GM19463 (cell line): ENCODE data around the gene DNAH5.
"Not testable (repeated sequence)": the region's sequence is repeated elsewhere in the genome, so short reads cannot be mapped to it uniquely, and the experiment has no call there.

Experiments
- ATAC-seq: cut with Tn5 transposase; IDR thresholded peaks from one replicate; pipeline ENCODE4 v1.9.1; 2021; ENCODE audit warnings: mild to moderate bottlenecking, moderate library complexity; ENCODE audit not compliant: unreplicated experiment

The DNAH5 gene, protein sequence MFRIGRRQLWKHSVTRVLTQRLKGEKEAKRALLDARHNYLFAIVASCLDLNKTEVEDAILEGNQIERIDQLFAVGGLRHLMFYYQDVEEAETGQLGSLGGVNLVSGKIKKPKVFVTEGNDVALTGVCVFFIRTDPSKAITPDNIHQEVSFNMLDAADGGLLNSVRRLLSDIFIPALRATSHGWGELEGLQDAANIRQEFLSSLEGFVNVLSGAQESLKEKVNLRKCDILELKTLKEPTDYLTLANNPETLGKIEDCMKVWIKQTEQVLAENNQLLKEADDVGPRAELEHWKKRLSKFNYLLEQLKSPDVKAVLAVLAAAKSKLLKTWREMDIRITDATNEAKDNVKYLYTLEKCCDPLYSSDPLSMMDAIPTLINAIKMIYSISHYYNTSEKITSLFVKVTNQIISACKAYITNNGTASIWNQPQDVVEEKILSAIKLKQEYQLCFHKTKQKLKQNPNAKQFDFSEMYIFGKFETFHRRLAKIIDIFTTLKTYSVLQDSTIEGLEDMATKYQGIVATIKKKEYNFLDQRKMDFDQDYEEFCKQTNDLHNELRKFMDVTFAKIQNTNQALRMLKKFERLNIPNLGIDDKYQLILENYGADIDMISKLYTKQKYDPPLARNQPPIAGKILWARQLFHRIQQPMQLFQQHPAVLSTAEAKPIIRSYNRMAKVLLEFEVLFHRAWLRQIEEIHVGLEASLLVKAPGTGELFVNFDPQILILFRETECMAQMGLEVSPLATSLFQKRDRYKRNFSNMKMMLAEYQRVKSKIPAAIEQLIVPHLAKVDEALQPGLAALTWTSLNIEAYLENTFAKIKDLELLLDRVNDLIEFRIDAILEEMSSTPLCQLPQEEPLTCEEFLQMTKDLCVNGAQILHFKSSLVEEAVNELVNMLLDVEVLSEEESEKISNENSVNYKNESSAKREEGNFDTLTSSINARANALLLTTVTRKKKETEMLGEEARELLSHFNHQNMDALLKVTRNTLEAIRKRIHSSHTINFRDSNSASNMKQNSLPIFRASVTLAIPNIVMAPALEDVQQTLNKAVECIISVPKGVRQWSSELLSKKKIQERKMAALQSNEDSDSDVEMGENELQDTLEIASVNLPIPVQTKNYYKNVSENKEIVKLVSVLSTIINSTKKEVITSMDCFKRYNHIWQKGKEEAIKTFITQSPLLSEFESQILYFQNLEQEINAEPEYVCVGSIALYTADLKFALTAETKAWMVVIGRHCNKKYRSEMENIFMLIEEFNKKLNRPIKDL (N-terminal part only)

DNA sequence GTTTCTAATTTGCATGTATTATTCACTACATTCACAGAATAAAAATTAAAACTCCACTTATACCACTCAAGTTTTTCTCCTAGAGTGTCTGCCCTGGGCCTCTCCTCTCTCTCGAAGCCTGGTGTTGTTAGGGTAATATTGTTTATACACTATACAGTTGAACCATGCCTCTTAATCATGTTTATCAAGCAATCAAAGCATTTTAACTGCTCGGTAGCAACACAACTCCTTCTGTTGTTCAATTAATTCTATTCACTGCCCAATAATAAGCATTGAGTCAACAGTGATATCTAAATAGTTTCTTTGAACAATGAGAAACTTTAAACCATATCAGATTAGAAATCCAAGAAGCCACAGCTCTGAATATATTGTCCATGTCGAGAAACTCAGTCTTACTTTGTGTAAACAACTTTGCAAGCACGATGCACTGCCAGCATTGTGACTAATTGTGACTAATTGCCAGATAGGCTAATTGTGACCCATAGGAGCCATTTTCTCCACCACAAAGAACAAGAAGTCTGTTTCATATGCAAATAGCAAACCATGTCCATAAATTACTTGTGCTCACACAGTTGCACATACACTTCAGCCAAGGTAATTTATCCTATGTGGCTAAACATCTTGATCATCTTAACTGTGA lies at the start of gene DNAH5:
DNAH5 (minus strand) TSS at position 129 of the 640 bp plus-strand sequence. CDS start 250 bp downstream, outside the sequence.
- ATAC-seq = no peak

DNA sequence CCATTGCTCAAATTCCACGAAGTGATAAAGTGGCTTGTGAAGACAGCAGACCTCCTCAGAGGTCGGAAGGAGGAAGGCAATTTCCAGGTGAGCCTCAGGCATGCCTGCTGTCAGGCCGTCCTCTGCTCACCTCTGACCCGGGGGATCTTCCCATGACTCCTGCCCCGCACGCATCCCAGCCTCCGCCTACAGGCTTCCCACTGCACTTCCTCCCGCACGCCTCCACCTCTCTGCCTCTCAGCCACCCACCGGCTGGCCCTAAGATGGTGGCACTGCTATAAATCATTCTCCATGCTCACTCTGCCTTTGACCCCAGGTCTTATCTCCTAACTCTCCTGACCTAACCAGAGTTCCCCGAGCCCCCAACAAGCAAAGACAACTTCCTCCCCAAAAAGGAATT lies 49.4 kb upstream of the DNAH5 start:
- no peak for ATAC-seq

DNA sequence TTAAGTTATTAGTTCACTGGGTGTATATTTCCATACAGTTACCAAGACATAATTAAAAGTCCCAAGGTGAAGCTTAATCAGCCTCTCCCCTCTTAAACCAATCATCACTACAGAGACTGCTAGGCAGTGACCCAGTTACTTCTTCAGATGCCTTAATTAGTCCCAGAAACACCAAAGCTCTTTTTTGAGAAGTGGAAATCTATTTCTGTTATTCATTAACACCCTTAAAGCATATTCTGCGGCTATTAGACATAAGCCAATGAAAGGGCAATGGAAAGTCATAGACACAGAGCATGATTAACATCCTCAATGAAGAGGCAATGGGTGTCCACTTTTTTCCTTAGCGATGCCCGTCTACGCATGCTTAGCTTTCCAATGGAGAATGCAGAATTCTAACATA lies 48.3 kb upstream of the DNAH5 start:
- peak; percentile 68 for ATAC-seq

DNA sequence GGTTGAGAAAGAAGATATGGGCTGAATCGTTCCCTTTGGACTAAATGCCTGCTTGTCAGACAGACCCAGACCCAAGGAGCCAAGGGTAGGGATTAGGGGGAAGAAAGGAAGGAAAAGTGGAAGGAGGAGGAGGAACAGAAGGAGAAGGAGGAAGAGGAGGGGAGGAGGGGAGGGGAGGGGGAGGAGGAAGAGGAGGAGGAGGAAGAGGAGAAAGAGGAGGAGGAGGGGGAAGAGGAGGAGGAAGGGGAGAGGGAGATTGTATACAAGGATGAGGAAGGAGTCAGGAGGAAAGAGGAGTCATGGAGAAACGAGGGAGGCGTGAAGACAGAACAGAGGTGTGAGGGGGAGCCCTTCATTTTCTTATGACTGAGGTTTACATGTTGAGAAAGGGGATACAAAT lies 46.9 kb upstream of the DNAH5 start:
- no peak for ATAC-seq

DNA sequence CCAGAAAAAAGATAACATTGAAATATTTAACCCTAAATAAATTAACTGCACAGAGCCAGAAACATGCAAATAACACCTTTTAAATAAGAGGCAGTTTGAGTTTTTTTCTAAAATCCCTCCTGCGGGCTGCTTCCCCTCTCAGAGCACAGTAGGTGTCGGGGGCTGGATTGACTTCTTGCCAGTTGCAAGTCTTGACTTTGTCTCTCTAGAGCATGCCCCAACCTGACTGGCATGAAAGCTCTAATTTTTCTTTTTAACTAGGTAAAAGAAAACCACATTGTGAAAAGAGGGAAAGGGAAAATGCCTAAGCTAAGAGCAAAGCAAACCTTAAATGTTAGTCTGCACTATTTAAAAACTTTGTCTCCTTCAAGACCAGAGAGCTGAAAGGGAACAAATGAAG lies 46.4 kb upstream of the DNAH5 start:
- no peak for ATAC-seq

DNA sequence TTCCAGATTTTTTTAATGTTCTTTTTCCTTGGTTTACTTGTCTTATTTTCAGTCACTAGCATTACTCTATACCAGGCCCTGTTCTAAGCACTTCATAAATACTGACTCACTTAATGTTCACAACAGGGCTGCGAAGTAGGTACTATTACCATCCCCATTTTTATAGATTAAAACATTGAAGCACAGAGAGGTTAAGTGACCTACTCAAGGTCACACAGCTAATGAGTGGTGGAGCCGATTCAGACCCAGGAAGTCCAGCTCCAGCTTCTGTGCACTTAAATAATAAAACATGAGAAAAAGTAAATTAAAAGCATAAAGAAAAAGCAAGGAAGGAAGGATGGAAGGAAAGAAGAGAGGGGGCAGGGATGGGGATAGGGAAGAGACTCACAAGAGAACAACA lies 45.3 kb upstream of the DNAH5 start:
- ATAC-seq = no peak

DNA sequence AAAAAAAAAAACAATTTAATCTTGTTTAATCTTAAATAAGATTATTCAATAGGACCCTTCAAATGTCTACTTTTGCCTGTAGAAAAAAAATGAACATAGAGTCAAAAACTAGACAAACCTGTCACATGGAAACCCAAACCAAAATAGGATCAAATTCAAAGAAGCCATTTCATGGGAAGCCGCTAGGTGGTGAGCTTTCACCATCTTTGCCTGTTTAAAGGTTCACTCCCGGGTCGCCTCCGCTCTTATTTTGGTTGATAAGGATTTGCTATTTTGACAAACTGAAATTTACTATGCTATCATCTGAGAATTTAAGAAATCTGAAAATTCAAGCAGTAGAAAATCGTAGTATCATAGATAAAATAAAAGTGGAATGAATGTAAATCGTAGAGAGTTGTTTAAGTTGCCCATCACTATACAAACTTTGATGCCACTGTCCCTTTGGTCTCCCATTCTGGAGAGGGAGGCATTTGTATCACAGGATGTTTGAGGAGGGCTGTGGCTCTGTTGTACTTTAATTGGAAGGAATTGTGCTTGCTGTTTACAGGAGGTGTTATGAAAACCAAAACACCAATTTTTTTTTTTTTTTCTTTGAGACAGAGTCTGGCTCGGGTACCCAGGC lies 43.5 kb upstream of the DNAH5 start:
- peak; percentile 53 for ATAC-seq

DNA sequence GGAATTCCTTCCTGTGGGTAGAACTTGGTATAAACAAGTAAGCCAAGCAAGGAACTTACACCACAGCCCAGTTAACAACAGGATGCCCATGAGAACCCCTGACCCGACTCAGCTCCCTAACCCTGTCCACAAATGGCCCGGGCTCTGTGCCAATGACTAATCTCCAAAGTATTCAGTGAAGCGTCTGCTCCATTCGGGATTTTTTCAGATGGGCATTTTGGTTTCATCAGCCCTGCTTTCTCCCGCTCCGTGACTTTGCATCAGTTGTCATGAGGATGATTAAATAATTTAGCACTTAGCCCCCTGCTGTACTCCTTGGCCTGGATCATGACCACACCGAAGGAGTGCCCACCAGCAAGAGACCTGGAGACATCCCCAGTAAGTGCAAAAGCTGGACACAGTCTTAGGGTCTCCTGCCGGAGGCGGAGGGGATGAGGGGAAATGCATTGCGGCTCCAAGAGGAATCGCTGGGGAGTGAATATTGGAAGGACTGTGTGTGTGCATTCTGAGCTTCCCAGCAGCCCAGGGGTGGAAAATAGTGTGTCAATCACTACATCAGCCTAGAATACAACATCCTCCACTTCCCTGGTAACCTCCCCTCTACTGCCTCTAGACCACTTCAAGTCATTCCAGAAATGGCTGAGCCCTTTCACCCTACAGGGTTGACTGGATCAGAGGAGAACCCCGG lies 41.4 kb upstream of the DNAH5 start:
- no peak for ATAC-seq

DNA sequence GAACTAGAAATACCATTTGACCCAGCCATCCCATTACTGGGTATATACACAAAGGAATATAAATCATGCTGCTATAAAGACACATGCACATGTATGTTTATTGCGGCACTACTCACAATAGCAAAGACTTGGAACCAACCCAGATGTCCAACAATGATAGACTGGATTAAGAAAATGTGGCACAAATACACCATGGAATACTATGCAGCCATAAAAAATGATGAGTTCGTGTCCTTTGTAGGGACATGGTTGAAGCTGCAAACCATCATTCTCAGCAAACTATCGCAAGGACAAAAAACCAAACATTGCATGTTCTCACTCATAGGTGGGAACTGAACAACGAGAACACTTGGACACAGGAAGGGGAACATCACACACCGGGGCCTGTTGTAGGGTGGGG lies 40.4 kb upstream of the DNAH5 start:
- not testable (repeated sequence) for ATAC-seq

DNA sequence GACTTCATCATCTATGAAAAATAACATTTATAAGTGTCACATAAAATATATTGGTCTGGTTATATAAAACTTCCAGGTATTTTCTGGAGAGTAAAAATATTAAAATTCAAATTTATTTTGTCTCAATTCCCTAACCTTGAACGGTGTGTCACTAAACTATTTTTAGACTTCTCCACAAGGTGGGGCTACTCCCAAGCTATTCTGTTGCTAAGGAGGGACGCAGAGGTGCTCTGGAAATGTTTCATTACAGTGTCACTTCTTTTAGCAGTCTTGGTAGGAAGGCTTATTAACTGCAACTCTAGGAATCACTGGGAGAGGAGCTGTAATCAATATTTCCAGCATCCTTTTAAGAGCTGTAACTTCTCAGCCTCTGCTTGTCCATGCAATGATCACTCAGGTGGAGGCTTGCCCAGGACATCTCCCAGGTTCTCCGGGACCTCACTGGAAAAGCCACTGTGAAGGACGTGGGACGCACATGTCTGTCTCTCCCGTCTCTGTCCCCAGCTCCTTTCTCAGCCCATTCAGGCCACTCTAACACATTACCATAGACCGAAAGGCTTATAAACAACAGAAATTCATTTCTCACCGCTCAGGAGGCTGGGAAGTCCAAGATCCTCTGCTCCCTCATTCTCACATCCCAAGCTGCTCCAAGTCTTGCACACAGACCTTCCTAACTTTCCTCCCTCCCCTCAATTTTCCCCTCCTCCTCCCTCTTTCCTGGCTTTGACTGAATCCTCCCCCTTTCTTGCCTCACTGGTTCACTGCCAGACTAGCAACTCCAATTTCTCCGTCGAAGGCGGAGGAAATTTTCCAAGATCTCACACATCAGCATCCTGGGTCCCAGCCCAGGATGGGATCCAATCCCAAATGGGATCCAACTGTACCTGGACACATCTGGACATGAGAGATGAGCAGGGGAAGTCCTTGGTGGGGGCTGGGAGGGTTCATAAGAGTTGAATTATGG lies 32.7 kb upstream of the DNAH5 start:
- no peak for ATAC-seq

DNA sequence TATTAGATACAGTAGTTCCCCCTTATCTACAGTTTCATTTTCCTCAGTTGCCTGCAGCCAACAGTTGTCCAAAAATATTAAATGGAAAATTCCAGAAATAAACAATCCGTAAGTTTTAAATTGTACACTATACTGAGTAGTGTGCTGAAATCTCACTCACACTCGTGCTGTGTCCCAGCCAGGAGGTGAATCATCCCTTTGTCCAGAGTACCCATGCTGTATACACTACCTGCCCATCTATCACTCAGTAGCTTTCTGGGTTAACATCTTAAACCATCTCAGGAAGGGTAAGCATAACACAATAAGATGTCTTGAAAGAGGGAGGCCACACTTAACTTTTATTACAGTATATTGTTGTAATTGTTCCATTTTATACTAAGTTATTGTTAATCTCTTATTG lies 31.7 kb upstream of the DNAH5 start:
- no peak for ATAC-seq

DNA sequence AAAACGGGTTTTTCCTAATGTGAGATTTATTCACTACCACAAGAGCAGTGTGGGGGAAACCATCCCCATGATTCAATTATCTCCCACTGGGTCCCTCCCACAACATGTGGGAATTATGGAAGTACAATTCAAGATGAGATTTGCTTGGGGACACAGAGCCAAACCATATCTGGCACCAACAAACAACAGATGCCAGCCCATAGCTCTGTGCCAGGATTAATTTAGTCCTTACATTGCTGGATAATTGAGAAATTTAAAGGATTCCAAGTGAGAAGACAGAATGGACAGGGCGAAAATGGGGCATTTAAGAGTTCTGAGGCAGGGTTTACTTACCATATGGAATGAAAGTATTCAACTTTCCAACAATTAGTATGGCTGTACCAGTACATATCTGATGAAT lies 30.8 kb upstream of the DNAH5 start:
- ATAC-seq = no peak

DNA sequence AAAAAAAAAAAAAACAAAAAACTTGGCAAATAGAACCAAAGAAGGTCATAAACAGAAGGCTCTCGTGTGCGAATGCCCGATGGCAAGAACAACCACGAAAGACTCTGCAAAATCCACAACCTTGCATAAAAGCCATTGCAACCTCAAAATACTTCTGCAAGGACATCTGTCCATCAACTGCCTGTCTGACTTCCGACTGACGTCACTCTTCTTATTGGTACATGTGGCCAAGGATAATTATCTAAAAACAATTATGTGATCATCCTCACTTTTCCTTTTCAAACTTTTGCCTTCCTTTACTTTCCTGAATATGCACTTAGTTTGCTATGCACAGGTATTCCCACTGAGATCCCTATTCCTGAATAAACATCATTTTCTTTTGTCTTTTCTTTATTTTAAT lies 29.2 kb upstream of the DNAH5 start:
- ATAC-seq = no peak

DNA sequence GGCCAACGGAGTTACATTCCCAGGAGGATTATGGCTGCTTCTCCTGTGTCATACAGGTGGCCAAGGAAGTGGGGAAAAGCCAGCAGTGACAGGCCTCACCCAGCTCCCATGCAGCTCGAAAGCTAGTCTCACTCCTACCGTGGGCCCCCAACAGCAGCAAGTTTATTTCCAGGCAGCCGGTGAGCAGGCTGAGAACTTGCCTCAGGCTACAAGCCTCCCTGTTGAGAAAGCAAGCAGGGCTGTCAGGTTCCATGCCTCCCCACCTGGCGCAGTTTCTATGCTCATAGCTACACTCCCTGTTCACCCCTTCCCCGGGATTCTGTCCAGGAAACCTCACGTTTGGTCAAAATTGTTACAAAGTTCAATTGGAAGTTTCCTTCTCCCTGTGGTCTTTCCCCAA lies 27.5 kb upstream of the DNAH5 start:
- ATAC-seq = no peak

DNA sequence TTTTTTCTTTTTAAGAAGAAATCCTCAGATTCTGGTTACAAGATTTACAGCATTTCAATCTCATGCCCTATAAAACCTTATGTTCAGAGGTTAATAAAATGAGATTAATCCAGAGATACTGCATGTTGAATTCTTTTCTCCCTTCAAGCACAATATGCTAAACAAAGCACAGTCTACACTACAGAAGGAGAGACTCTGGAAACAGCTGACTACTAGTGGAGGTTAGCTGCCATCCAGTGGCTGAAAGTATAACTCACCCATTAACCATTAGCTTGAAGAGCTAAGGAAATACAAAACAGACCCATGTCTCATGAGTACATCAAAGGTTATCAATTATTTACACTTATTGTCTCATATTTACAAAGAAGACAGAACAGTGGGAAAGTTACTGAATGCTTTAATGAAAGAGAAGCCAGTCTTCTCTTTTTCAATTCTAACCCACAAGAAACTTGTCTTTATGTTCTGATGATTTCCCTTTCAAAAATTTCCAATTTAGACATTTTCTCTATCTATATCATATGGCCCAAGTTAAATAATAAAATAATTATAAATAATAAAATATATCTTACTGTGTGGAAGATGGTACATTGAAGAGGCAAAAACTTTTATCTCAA lies 12.7 kb upstream of the DNAH5 start:
- ATAC-seq = peak; percentile 98

DNA sequence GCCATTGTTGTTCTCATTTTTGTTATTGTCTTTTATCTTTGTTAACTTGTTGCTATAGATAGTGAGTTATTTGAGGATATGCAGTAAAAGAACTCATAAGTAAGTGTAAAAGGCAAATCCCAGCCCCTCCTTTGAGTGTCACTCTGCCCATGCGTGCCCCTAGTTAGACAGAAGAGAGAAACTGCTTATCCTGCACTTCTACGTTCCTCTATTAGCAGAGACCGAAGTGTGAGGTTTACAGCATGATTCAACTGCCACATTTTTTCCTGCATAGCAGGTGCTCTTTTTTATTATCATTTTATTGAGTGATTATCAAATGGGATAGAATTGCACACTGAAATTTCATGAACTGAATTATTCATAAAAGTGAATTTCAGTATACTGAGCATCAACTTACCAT lies 12.0 kb upstream of the DNAH5 start:
- no peak for ATAC-seq

DNA sequence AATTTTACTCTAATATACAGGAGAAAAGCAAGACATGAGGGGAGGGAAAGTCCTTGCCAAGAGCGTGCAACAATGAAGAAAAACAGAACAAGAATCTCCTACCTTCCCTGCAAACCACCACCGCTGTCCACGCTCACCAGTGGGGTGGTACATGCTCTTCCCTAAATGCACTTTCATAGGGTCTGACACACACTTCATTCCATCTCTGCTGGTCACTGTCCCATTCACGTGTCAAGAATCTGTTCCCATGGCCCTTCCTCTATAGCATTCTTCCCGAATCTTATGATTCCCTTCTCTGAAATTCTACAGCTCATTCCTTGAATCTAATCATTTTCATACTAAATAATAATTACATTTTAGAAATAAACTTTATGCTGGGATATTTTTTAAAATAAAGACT lies 11.4 kb upstream of the DNAH5 start:
- ATAC-seq = no peak

DNA sequence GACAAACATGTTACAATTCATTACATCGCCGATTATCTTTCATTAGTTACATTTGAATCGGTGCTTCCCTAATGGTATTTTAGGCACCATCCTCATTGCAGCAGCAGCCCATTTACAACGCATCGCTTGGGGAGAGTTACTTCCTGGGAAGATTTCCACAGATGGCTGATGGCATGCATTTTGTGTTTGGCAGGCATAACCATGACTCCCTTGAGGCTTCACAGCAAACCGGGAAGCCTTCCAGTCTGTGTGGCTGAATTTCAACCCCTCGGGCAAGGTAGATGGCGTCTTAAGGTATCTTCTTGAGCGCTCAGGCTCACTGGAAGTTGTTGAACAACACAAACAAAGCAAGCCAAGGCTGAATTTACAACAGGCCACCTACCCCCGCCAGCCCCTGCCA lies 1.6 kb upstream of the DNAH5 start:
- ATAC-seq = no peak
